ENCODE data around the gene S100A12.
"Not testable (repeated sequence)": the region's sequence is repeated elsewhere in the genome, so short reads cannot be mapped to it uniquely, and the experiment has no call there.

The S100A12 gene

DNA sequence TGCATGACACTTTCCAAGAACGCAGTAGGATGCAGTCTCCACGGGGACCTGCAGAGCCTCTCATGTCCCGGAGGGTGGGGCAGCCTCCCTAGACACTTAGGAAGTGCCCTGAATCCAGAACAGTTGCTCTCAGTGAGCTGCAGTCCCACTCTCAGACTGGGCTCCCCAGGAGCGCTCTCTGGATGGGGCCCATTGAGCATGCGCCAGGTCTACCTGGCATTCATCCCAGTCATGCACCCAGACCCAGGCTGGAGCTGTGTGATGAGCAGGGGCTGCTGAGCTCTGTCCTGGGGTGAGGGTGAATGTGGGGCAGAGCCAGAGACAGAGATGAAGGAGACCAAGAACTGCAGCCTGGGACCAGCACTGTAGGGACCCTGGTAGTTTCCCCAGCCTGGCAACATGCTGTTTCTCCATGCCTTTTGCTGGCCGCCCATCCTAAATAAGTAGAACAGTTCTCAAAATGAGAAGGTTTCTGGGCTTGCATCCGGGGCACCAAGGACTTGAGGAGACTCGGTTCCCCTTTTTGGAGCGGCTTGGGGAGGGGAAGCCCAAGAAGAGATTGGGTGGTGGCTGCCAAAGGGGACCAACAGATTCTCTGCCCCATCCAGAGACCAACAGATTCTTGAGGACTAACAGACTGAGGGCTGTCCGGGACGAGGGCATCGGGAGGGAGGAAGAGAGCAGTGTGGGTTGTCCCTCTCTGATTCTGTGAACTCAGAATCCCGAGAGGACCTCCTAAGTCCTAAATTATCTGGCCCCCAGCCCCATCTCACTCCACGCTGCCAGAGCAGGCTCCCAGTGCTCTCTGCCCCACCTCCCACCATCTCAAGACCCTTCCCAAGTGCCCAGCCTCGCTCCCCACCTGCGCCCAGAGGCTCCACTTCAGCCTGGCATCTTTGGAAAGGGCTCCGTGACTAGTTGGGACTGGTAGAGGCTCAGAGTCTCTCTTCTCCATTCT lies 25.8 kb downstream of the S100A12 start:
- no peak for DNase-seq

DNA sequence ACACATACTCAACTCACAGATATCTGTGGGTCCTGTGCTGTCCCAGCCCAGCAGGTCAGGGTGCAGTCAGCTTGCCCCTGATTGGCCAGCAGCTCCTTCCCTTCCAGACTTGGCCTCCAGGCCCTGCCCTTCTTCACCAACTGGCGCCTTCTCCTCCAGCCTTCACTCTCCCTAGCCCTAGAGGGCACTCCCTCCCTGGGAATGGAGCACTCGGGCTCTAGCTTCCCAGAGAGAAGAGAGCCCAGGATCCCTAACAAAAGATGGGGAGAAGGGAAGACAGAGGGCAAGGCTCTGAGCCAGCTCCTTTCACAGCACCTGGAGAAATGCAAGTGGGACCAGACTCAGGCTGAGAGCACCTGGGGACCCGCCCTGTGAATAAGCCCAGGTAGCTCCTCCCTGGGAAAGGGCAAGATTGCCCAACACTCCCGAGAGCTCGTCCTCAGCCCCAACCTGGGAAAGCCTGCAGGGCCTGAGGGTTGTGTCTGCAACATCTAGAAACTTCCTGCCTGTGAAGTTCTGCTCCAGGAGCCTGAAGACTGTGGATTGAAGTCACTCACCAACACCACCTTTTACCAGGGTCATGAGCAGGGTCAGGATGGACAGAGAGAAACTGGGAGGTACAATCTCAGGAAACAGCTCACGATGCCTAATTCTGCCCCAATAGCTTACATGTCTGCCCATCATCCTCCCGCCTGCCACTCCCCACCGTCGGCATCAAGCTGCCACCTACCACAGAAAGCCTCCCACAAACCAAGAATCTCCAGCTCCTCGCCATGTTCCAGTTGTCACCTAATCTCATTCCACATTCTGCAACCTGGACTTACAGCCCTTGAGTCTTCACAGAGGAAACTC lies 26.7 kb downstream of the S100A12 start, which contains the start of gene PGLYRP4:
Gene PGLYRP4, minus strand, starts transcription at position 331 of the 852 bp plus-strand sequence. CDS start 909 bp downstream, outside the sequence.
- DNase-seq = no peak

DNA sequence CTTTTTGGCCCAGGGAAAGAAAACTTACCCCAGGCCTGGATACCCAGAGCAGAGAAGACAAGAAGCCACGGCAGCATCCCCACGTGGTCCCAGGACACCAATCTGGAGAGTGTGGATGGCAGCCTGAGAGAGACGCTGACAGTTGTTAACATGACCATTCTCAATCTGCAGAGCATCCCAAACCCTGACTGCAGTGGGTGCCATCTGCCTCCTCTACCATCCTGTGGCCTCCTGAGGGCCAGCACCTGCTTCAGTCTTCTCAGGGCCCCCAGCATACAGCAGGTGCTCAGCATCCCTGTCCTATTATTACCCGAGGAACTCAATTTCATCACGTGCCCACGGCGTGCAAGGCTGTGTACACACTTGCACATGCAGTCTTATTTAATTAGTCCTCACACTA lies 27.6 kb downstream of the S100A12 start:
- no peak for DNase-seq

DNA sequence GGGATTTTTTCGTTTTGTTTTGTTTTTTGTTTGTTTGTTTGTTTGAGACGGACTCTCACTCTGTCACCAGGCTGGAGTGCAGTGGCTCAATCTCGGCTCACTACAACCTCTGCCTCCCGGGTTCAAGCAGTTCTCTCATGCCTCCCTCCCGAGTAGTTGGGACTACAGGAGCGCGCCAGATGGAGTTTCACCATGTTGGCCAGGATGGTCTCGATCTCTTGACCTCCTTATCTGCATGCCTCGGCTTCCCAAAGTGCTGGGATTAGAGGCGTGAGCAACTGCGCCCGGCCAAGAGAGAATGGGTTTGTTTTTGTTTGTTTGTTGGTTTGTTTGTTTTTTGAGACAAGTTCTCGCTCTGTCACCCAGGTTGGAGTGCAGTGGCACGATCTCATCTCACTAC lies 28.4 kb downstream of the S100A12 start:
- DNase-seq = not testable (repeated sequence)

DNA sequence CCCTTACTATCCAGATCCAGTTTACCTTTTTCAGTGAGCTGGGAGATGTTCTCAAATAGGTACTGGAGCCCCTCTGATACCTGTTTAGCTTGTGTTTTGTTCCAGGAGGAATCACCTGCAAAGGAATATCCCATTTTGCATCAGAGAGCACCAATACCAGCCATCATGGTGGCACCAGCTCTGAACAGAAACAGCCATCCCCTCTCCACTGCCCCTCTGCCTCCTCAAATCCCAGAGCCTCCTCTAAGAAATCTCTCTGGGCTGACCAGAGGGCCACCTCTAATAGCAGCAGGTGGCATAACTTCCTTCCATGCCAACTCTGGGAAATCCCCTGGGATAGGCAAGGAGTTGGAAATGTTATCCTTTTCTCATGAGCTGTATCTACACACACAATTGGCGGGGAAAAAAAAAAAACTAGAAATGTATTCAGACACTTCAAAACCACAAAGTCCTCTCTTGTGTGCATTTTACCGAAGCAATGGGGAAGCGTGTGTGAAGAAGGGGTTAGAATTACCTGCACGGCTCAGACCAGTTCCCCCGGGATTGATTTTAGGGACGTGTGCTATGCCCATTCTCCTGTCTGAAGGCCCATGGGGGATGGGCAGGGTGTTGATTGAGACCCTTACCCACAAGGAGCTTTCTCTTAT lies 29.2 kb downstream of the S100A12 start:
- no peak for DNase-seq

DNA sequence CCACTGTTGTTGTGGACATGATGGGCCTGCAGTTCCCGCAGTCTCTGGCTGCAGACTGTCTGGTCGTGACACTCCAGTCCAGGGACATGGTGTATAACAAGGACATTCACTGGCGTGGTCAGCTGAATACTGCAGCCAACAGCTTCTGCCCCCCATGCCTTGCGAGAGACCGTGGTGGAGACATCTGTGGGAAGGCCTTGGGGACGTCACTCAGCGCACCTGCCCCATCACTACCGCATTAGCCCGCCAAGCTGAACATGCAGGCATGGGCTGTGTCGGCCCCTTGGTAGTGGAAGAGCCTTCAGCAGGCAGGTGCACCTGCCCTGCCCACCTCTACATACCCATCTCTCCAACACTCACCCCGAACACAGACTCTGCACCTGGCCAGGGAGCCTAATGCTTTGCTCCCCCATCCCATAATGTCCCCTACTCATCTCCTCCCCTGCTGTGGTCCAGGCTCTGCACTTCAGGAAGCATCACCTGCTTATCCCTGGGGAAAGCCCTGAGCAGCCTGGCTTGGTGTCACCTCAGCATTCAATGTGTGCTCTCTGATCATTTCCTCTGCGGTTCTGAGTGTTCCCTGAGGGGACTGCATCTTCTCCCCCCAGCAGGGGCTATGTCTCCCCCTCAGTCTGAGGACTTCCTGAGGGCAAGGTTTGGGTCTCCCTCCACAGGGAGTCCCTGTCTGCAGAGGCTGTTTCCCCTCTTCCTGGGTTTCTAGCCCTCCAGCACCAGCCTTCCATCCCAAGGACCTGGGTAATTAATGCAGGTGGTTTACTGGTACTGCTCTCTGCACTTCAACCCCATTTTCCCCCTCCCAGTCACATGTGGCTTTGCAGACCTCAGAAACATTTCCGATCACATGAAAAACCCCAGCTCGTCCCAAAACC lies 30.0 kb downstream of the S100A12 start:
- DNase-seq = no peak

DNA sequence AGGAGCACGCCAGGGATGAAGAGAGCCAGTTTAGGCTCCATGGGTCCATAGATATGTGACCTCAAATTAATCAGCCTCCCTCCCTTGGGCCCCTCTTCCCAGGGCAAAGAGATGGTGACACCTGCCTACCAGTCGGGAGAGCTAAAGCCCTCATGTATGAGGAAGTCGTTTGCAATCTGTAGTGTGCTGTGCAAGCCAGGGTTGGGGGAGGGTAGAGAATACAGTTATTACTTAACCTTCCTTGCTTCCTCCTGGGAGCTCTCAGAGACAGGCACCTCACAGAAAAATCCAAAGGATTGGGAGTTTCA lies 30.7 kb downstream of the S100A12 start:
- DNase-seq = no peak

DNA sequence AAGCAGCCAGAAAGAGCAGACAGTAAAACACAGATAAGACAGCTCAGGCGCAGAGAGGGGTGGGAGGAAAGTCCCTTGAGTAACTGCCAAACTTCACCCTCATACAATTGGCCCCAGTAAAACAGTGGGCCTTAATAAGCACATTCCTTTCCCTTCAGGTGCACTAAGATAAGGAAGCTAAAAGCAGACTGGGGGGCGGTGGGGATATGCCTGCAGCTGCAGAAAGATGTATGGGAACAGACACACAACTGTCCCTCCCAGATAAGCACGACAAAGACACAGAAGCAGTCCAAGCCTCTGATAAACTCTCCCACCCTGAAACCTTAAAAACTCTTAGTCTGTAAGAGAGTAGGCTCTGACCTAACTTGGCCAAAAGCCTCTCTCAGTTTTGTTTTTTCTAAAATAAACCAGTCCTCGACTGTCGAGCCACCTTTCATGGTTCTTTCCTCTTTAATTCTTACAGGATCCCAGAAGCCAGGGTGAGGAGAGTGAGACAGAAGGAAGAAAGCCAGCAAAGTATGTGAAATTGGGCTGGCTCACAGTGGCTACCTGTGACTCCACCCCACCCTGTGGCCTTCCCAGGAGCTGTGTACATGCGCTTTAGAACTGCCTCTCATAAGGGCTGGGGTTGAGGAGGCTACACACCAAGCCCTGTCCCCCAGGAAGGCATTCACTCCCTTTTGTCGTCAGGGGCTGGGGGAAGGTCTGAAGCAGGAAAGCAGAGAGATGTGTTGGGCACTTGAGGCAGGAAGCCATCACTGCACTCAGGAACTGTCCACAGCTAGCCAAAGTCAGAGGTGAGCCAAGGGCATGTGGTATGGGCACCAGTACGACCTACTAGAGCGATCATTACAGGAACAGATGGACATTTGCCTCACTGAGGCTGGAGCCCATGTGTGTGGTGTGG lies 31.4 kb downstream of the S100A12 start:
- no peak for DNase-seq

DNA sequence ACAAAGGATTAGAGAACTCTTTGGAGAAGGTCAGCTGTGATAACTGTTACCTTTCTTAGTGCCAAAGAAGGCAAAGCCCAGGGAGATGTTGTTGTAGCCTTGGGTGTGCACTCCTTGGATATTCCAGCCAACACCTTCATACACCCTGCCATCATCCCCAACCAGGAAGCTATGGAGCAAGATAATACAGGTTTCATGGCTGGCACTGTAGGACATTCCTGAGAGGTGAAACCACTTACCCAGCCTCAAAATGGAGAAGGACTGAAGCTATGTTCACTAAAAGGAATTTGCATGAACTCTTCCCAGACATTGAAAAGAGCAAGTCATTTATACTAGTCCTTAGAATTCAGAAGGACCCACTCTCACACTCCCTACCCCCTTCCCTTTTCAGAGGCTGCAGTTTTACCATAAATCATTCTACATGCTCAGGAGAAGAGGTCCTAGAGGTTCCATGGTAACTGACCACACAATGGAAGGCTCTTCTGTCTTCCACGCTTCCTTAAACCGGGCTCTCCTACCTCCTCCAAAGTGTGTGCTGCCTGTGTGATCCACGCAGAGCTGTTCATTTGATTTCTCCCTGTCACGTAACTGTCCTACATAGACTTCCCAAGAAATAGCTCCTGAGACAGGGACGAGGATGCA lies 32.3 kb downstream of the S100A12 start:
- DNase-seq = no peak

DNA sequence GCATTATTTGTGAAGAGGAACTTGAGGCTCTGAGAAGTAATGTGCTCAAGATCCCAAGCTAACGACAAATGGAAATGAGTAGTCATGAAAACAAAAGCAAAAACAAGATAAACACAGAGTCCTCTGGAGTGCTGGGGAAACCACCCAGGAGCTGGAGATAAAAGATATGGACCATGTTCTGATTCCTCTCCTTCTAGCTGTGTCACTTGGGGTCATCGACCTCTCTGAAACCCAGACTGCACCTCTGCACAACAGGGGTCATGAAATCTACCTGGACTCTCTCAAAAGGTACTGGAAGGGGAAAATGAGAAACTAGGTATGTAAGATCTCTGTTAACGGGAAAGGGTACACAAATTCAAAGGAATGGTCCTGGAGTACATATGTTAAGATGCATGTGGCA lies 33.2 kb downstream of the S100A12 start:
- DNase-seq = no peak

DNA sequence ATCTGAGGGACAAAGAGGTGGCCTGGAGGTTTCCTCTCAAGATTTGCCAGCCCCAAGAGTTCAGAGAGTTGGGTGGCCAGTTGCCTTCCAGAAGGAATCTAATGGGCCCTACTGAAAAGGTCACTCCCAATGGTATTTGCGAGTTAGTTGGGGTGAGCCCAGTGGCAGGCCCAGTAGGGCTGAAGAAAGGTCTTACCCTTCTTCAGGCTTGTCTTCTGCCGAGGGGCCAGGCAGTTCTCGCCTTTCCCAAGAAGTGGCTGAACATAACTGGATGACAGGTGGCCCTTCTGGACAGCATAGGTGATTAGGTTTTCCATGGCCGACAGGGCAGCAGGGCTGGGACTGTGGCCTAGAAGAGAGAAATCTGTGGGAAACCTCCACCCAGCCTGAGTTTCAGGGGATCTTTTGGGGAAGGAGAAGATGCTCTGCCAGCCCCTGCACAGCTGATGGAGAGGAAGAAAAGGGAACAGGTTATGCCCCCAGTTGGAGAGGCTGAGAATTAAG lies 33.9 kb downstream of the S100A12 start:
- DNase-seq = no peak

DNA sequence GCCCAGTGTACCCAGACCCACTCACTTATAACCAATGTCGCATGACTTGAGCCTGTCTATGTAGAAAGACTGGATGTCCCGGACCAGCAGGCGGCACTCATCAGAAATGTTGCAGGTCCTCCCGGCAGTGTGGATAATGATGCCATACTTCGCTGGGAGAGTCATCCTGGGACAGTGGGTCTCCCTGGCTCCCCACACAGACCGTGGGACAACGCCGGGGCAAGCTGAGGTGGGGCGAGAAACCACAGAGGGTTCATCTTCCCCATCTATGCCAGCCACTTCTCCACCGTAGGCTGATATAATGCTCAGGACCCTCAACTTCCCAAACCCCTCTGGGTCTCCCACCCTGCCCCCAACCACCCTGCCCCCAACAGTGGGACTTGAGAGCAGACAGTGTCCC lies 35.1 kb downstream of the S100A12 start:
- DNase-seq = no peak

DNA sequence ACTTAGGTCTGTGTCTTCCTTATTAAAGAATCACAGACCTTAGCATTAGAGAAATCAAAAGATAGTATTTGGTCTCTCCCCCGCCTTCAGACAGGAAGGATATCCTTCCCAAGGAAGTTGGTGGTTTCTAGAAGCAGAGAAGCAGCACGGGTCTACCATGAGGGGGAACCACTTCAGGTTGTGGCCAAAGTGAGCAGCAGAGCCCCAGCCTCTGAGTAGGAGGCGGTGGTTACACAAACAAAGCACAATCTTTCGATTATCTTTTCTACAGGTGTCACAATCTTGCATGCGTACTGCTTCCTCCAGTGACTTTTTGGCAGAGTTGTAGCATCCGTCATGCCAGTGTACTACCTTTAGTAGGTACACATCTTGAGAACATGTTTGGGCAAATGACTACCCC lies 35.6 kb downstream of the S100A12 start:
- DNase-seq = no peak

DNA sequence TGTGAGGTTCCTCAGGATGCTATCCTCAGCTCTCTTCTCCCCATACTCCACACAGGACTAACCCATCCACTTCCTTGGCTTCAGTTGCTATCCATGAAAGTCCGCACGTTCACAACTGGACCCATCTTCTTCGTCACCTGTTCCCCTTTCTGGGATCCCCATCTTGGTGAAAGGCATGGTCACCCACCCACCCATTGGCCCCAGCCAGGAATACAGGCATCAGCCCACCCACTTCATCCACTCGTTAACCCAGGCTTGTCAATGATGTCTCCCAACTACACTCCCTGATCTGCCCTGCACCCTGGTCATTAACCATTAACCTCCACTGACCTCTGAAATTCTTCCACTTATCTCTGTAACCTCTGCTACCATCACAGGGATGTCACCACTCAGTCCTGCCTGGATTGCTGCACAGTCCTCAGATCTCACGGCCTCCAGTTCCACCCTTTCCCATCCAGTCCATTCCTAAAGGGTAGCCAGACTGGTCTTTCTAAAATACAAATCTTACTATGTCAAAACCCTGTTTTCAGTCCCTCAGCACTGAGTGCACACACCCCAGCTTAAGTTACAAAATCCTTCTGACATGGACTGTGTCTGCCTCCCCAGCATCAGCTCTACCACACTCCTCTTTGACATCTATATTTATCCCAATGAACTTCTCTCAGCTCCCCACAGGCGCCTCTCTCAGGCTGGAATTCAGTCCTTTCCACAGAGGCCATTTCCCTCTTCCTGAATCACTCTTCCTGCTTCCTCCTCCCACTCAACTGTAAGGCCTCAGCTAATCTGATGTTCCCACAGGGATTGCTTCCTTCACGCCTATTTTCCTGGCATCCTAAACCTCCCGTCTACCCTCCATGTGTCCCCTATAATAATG lies 37.2 kb downstream of the S100A12 start:
- no peak for DNase-seq

DNA sequence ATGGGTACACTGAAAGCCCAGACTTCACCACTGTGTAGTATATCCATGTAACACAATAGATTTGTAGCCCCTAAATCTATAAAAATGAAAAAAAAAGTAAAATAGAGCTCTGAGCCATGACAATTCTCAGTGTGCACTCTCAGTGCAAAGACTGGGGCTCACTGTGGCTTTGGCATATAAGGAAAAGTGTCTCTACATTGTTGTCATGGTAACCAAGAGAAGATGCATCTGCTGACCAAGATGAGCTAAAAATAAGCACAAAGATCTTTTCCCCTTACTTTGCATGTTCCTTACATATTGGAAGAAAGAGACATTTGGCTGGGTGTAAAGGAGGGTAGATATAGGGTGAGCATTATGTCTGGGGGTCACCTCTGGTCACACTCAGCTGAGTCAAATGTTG lies 38.8 kb downstream of the S100A12 start:
- no peak for DNase-seq

DNA sequence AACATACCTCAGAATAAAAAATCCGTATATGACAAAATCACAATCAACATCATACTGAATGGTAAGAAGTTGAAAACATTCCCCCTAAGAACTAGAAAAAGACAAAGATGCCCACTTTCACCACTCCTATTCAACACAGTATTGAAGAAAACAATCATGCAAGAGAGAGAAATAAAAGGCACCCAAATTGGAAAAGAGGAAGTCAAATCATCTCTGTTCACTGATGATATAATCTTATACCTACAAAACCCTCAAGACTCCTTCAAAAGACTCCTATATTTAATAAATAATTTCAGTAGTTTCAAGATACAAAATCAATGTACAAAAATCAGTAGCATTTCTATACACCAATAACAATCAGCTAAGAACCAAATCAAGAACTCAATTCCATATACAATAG lies 41.5 kb downstream of the S100A12 start:
- DNase-seq = no peak

DNA sequence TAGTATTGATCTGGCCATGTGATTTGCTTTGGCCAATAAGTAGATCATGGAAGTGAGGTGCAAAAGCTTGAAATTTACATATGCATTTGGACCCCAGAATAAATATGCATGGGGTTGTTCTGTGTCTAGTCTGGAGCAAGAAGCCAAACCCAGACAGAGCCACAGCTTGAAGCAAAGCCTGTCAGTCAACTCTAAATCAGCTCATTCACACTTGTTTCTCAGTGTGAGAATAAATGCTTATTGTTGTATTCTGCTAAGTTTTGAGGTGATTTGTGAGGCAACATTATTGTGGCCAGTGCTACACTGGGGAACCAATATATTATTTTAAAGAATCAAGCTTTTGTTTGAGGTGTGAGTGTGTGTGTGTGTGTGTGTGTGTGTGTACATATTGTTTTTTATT lies 50.5 kb downstream of the S100A12 start:
- DNase-seq = no peak
